ENCODE measurements around the gene TEDC2. TPM values are rescaled to one million over a fixed set of nuclear protein-coding genes. Genes with fewer than 3 reads are reported as not detected.
A peak's percentile ranks its signal among the peaks of the same experiment; 100 is the strongest.

Gene TEDC2
- total RNA-seq, 1 experiment from 2014 or later = 6.4 TPM

GRCh38 chr16:2465653-2466415, 5.9 kb downstream of the TEDC2 start:
- no peaks in the 10 kb centered on the region for H3K9me2 ChIP-seq (replicated peaks; ENCODE audit: insufficient read depth, low read length)
- H3K9ac ChIP-seq (ENCODE audit: low read length) = no peak overlapping the region
- DNase-seq = peak; percentile 75
- H3K4me2 ChIP-seq (ENCODE audit: low read depth, low read length, poor library complexity, severe bottlenecking) = no peak overlapping the region
- H3K27me3 ChIP-seq (ENCODE audit: low read length) = no peaks in the 10 kb centered on the region
- peaks cover 6% of the 10 kb centered on the region for H3K79me2 ChIP-seq (ENCODE audit: low read length)
- H3K4me3 ChIP-seq (ENCODE audit: low read length) = no peak overlapping the region
- H3K9me3 ChIP-seq (ENCODE audit: low read length) = no peaks in the 10 kb centered on the region
- H2AFZ ChIP-seq (ENCODE audit: low read length) = no peak overlapping the region
- H3K4me1 ChIP-seq (ENCODE audit: low read length) = peaks cover 51% of the 10 kb centered on the region
- no peak overlapping the region for H3K27ac ChIP-seq (ENCODE audit: low read length)
- H4K20me1 ChIP-seq (ENCODE audit: insufficient read depth, low read depth, low read length) = 0 out of 2 replicates have a peak, but pooled peaks cover 9% of the 10 kb centered on the region
- no peaks in the 10 kb centered on the region for H3K36me3 ChIP-seq (ENCODE audit: insufficient read depth, low read length)

DNA sequence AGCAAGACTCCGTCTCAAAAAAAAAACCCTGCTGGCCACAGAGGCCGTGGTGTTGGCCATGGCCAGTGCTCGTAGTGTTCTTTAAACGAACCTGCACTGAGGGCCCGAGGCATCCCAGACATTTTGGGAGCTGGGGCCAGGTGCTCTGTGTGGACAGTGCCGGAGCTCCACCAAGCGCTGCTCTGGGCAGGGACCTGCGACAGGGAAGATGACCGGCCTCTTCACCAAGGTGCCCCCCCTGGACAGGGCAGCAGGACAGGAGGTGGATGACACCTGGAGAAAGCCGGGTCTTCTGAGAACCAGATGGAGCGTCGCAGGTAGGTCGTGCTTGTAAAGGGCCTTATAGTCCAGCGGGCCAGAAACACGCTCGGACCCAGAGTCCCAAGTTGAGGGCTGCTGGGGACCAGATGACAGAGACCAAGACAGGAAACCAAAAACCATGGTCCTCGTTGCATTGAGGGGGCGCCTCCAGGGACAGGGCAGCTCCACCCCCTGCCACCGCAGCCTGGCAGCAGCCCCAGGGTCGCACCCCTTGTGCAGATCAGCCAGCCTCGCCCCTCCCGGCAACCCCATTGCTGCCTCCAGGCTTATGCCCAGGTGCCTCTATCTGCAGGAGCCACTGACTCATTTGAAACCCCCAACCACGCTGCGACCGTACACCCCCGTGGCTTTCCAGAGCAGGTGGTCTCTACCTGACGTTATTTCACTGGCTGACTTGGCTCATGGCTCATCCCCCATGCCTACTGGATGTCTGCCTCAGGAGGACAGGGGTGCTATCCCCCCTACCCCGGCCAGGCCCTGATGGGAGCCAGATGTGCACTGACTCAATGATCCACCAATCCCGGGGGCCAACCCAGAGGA, 7.0 kb downstream of the TEDC2 start:
- H3K79me2 ChIP-seq (ENCODE audit: low read length) = no peaks in the 10 kb centered on the region
- peak overlapping the region; percentile 94 for H3K27ac ChIP-seq (ENCODE audit: low read length)
- H3K27me3 ChIP-seq (ENCODE audit: low read length) = no peaks in the 10 kb centered on the region
- no peaks in the 10 kb centered on the region for H3K36me3 ChIP-seq (ENCODE audit: insufficient read depth, low read length)
- peak overlapping the region; percentile 67; the same call in 1 of the 2 replicates for H3K4me3 ChIP-seq (ENCODE audit: low read length)
- no peaks in the 10 kb centered on the region for H3K9me2 ChIP-seq (replicated peaks; ENCODE audit: insufficient read depth, low read length)
- H2AFZ ChIP-seq (ENCODE audit: low read length) = no peak overlapping the region
- peak; percentile 55 for DNase-seq
- peak overlapping the region; percentile 86 for H3K9ac ChIP-seq (ENCODE audit: low read length)
- 0 out of 2 replicates have a peak, but pooled peaks cover 4% of the 10 kb centered on the region for H4K20me1 ChIP-seq (ENCODE audit: insufficient read depth, low read depth, low read length)
- no peaks in the 10 kb centered on the region for H3K9me3 ChIP-seq (ENCODE audit: low read length)
- H3K4me2 ChIP-seq (ENCODE audit: low read depth, low read length, poor library complexity, severe bottlenecking) = peak overlapping the region; percentile 96
- peaks cover 53% of the 10 kb centered on the region for H3K4me1 ChIP-seq (ENCODE audit: low read length)

- peak overlapping the region; percentile 94 for H3K27ac ChIP-seq (ENCODE audit: low read length)
- H3K9ac ChIP-seq (ENCODE audit: low read length) = peak overlapping the region; percentile 86
- peak overlapping the region; percentile 96 for H3K4me2 ChIP-seq (ENCODE audit: low read depth, low read length, poor library complexity, severe bottlenecking)
- H2AFZ ChIP-seq (ENCODE audit: low read length) = no peak overlapping the region
- no peaks in the 10 kb centered on the region for H3K79me2 ChIP-seq (ENCODE audit: low read length)
- no peaks in the 10 kb centered on the region for H3K27me3 ChIP-seq (ENCODE audit: low read length)
- peak; percentile 84 for DNase-seq
- peak overlapping the region; percentile 67 for H3K4me3 ChIP-seq (ENCODE audit: low read length)
- H4K20me1 ChIP-seq (ENCODE audit: insufficient read depth, low read depth, low read length) = peaks cover 9% of the 10 kb centered on the region; the same call in 1 of the 2 replicates
- H3K36me3 ChIP-seq (ENCODE audit: insufficient read depth, low read length) = no peaks in the 10 kb centered on the region
- H3K9me3 ChIP-seq (ENCODE audit: low read length) = no peaks in the 10 kb centered on the region
- H3K9me2 ChIP-seq (replicated peaks; ENCODE audit: insufficient read depth, low read length) = no peaks in the 10 kb centered on the region
- H3K4me1 ChIP-seq (ENCODE audit: low read length) = peaks cover 61% of the 10 kb centered on the region
Observed at GRCh38 chr16:2467528-2468232, 7.8 kb downstream of the TEDC2 start.

- Histone ChIP-seq H3K4me2 (ENCODE audit: low read depth, low read length, poor library complexity, severe bottlenecking) (peak overlapping the region; percentile 96), H3K36me3 (ENCODE audit: insufficient read depth, low read length) (no peaks in the 10 kb centered on the region), H3K9ac (ENCODE audit: low read length) (peak overlapping the region; percentile 86), H3K4me3 (ENCODE audit: low read length) (peak overlapping the region; percentile 67), H2AFZ (ENCODE audit: low read length) (no peak overlapping the region), H3K9me2 (replicated peaks; ENCODE audit: insufficient read depth, low read length) (no peaks in the 10 kb centered on the region), H3K27ac (ENCODE audit: low read length) (peak overlapping the region; percentile 94), H3K79me2 (ENCODE audit: low read length) (no peaks in the 10 kb centered on the region), H3K27me3 (ENCODE audit: low read length) (no peaks in the 10 kb centered on the region), H3K9me3 (ENCODE audit: low read length) (no peaks in the 10 kb centered on the region), H4K20me1 (ENCODE audit: insufficient read depth, low read depth, low read length) (peaks cover 9% of the 10 kb centered on the region; the same call in 1 of the 2 replicates), H3K4me1 (ENCODE audit: low read length) (peaks cover 67% of the 10 kb centered on the region)
- no peak for DNase-seq
Observed at GRCh38 chr16:2468233-2468724, 8.4 kb downstream of the TEDC2 start.

GRCh38 chr16:2468725-2469398, 9.0 kb downstream of the TEDC2 start:
- no peaks in the 10 kb centered on the region for H3K79me2 ChIP-seq (ENCODE audit: low read length)
- peak overlapping the region; percentile 96 for H3K4me2 ChIP-seq (ENCODE audit: low read depth, low read length, poor library complexity, severe bottlenecking)
- H3K9me2 ChIP-seq (replicated peaks; ENCODE audit: insufficient read depth, low read length) = no peaks in the 10 kb centered on the region
- H4K20me1 ChIP-seq (ENCODE audit: insufficient read depth, low read depth, low read length) = peaks cover 9% of the 10 kb centered on the region; the same call in 1 of the 2 replicates
- DNase-seq = peak; percentile 96
- H3K27ac ChIP-seq (ENCODE audit: low read length) = peak overlapping the region; percentile 94
- no peaks in the 10 kb centered on the region for H3K27me3 ChIP-seq (ENCODE audit: low read length)
- H3K9me3 ChIP-seq (ENCODE audit: low read length) = no peaks in the 10 kb centered on the region
- H2AFZ ChIP-seq (ENCODE audit: low read length) = no peak overlapping the region
- H3K4me1 ChIP-seq (ENCODE audit: low read length) = peaks cover 71% of the 10 kb centered on the region
- peak overlapping the region; percentile 86 for H3K9ac ChIP-seq (ENCODE audit: low read length)
- H3K36me3 ChIP-seq (ENCODE audit: insufficient read depth, low read length) = no peaks in the 10 kb centered on the region
- peak overlapping the region; percentile 67 for H3K4me3 ChIP-seq (ENCODE audit: low read length)

DNA sequence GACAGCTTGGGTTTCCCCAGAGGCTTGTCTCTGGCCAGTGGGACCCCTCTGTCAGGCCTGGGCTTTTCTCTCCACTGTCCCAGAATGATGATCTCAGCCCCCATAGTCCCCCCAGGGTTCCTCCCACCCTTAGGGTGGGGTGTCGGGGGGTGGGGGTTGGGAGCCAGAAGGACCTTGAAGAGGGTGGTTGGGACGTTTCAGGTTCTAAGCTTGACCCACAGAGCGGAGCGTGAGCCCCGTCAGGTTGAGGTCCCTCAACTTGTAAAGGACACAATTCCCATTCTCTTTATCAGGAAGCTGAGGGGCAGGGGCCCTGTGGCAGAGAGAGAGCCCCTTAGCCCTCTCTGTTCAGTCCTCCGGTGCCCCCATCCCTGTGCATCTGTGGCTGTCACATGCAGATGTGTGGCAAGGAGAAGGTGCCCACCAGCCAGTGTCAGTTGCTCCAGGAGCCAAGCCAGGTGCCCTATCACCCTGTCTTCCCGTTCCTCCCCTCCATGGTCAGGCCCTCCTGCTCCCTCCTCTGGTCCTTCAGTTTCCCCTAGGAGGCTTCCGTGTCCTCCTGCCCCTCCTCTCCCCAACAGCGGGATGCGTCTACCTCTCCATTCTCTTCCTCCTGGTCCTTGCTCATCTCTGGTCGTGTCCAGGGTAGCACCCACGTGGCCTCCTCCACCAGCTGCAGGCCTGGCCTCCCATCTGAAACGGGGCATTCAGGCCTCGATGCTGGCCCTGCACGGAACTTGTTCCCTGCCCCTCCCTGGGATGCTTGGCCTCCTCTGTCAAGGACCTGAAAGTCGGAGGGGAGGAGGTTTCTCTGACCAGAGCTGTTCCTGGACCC, 9.7 kb downstream of the TEDC2 start:
- Histone ChIP-seq H3K4me3 (ENCODE audit: low read length) (peak overlapping the region; percentile 67), H3K4me1 (ENCODE audit: low read length) (peaks cover 78% of the 10 kb centered on the region), H3K9me2 (replicated peaks; ENCODE audit: insufficient read depth, low read length) (no peaks in the 10 kb centered on the region), H3K36me3 (ENCODE audit: insufficient read depth, low read length) (no peaks in the 10 kb centered on the region), H3K79me2 (ENCODE audit: low read length) (peaks cover 5% of the 10 kb centered on the region; the same call in 1 of the 2 replicates), H3K27me3 (ENCODE audit: low read length) (no peaks in the 10 kb centered on the region), H2AFZ (ENCODE audit: low read length) (no peak overlapping the region), H3K4me2 (ENCODE audit: low read depth, low read length, poor library complexity, severe bottlenecking) (peak overlapping the region; percentile 96), H4K20me1 (ENCODE audit: insufficient read depth, low read depth, low read length) (peaks cover 6% of the 10 kb centered on the region; the same call in 1 of the 2 replicates), H3K27ac (ENCODE audit: low read length) (peak overlapping the region; percentile 94), H3K9ac (ENCODE audit: low read length) (peak overlapping the region; percentile 83), H3K9me3 (ENCODE audit: low read length) (no peaks in the 10 kb centered on the region)
- DNase-seq = peak; percentile 75

DNA sequence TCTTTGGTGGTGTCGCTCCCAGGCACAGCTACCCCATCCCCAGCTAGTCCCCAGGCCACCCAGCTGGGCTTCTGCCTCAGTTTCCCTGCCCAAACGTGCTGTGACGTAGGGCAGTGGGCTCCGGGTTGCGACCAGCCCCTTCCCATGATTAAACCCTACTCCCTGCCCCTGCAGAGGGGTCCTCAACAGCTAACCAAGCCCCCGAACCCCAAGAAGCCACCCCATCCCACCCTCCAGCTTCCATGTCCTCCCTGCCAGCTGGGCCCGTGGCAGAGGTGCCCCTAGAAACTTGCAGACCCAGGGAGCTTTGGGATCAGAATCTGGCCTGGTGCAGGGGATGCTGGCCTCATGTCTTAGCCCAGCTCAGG, 10.3 kb downstream of the TEDC2 start:
- Histone ChIP-seq H2AFZ (ENCODE audit: low read length) (no peak overlapping the region), H3K27ac (ENCODE audit: low read length) (peak overlapping the region; percentile 94), H3K79me2 (ENCODE audit: low read length) (peaks cover 7% of the 10 kb centered on the region; the same call in 1 of the 2 replicates), H3K4me2 (ENCODE audit: low read depth, low read length, poor library complexity, severe bottlenecking) (peak overlapping the region; percentile 96), H3K4me3 (ENCODE audit: low read length) (peak overlapping the region; percentile 67; the same call in 1 of the 2 replicates), H3K9ac (ENCODE audit: low read length) (peak overlapping the region; percentile 83), H3K9me3 (ENCODE audit: low read length) (no peaks in the 10 kb centered on the region), H3K27me3 (ENCODE audit: low read length) (no peaks in the 10 kb centered on the region), H3K4me1 (ENCODE audit: low read length) (peaks cover 79% of the 10 kb centered on the region), H3K9me2 (replicated peaks; ENCODE audit: insufficient read depth, low read length) (no peaks in the 10 kb centered on the region), H4K20me1 (ENCODE audit: insufficient read depth, low read depth, low read length) (peaks cover 6% of the 10 kb centered on the region; the same call in 1 of the 2 replicates), H3K36me3 (ENCODE audit: insufficient read depth, low read length) (no peaks in the 10 kb centered on the region)
- DNase-seq = no peak

Measured in Karpas-422 (cell line).